ENCODE results near the gene LARGE1.

DNA sequence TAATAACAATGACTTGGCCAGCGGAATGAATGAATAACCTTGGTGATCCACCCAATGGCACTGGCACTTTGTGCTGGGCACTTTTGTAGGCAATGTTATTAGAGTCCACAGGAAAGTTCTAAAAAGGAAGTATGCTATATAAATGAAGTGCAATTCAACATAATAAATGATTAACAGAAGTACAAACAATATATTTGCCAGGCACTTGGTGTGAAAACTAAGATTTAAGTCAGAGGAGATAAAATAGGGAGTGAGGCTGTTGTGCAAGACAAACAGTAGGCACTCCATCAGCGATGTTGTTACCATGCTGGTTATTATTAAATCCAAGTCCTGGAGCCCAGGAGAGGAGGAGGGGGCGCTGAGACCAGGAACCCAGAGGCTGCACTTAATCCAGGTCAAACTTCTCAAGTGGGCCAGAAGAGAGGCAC lies 173.8 kb downstream of the LARGE1 start:
- TF ChIP-seq, protein P1, sequence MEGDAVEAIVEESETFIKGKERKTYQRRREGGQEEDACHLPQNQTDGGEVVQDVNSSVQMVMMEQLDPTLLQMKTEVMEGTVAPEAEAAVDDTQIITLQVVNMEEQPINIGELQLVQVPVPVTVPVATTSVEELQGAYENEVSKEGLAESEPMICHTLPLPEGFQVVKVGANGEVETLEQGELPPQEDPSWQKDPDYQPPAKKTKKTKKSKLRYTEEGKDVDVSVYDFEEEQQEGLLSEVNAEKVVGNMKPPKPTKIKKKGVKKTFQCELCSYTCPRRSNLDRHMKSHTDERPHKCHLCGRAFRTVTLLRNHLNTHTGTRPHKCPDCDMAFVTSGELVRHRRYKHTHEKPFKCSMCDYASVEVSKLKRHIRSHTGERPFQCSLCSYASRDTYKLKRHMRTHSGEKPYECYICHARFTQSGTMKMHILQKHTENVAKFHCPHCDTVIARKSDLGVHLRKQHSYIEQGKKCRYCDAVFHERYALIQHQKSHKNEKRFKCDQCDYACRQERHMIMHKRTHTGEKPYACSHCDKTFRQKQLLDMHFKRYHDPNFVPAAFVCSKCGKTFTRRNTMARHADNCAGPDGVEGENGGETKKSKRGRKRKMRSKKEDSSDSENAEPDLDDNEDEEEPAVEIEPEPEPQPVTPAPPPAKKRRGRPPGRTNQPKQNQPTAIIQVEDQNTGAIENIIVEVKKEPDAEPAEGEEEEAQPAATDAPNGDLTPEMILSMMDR (IDR thresholded peaks at IDR 0.05), result no peak
- TF ChIP-seq POLR2A (IDR thresholded peaks at IDR 0.05), result no peak
